GM12892 (cell line): ENCODE results near the gene FGFRL1.

Experiments used
- POLR2A ChIP-seq: IDR thresholded peaks from 2 replicates; pipeline ENCODE4 v1.6.1; 2011; ENCODE audit warnings: low read depth, low read length, control low read depth
- TAF1 ChIP-seq: IDR thresholded peaks from 2 replicates; pipeline ENCODE4 v1.6.1; 2011; ENCODE audit warnings: low read depth, mild to moderate bottlenecking, control low read depth, low read length, borderline replicate concordance

DNA sequence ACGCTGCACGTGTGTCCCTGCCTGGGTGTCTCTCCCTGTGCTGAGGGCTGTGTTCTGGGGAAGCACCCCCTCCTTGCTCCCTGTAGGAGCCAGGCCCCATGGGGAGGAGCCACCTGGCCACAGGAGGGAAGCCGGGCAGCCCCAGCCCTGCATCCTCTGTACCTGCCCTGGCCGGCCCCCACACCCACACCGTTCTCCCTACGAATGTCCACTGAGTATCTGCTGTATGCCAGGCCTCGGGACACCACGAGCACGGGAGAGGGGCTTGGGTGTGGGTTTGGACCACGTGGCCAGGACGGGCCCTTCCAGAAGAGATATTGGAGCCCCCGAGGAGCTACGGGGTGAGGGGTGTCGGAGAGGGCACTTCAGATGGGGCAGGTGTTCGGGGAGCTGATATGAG lies 6.3 kb downstream of the FGFRL1 start:
- TF ChIP-seq TAF1: no peak
- TF ChIP-seq POLR2A: no peak
